Thoracic aorta (tissue), 2 donors: ENCODE measurements around the gene CD160. TPM values are rescaled to one million over a fixed set of nuclear protein-coding genes. Genes with fewer than 3 reads are reported as not detected.
"Not testable (repeated sequence)": the region's sequence is repeated elsewhere in the genome, so short reads cannot be mapped to it uniquely, and the experiment has no call there.

Experiments used
- ATAC-seq: fragments of 150-250 bp; one replicate; pipeline ENCODE4 v1.8.0; 2017; ENCODE audit warnings: low read depth; ENCODE audit not compliant: insufficient number of reproducible peaks, low FRiP score
- DNase-seq: peaks from one replicate; pipeline ENCODE4 v3.0.0-alpha.2; 2020; ENCODE audit warnings: low spot score
- H3K27ac ChIP-seq, 2 donors: fragments of 200-600 bp; sonication (generic); 1 replicate in 1 of 2; 2 replicates in 1 of 2; pipeline ENCODE4 v1.5.1; 2016; ENCODE audit warnings: mild to moderate bottlenecking in 2 of 2, moderate library complexity in 2 of 2
- H3K27me3 ChIP-seq: fragments of 200-600 bp; sonication (generic); replicated peaks from 2 replicates; pipeline ENCODE4 v1.6.0; 2016; ENCODE audit warnings: mild to moderate bottlenecking; ENCODE audit not compliant: insufficient read depth
- H3K36me3 ChIP-seq: fragments of 200-600 bp; sonication (generic); one replicate; pipeline ENCODE4 v1.5.1; 2016
- H3K4me1 ChIP-seq, 2 donors: fragments of 200-600 bp; sonication (generic); 1 replicate in 1 of 2; 2 replicates in 1 of 2; pipeline versions ENCODE4 v1.5.1 to v1.6.0; 2016; ENCODE audit warnings: low read depth in 2 of 2, mild to moderate bottlenecking in 1 of 2; ENCODE audit not compliant: control insufficient read depth in 1 of 2
- H3K4me3 ChIP-seq: fragments of 200-600 bp; sonication (generic); 2 replicates; pipeline ENCODE4 v1.5.1; 2016; ENCODE audit warnings: mild to moderate bottlenecking
- H3K9me3 ChIP-seq: fragments of 200-600 bp; sonication (generic); 2 replicates; pipeline ENCODE4 v1.5.1; 2016
- CTCF ChIP-seq: fragments of 200-600 bp; sonication (generic); IDR thresholded peaks from one replicate; pipeline ENCODE4 v1.5.1; 2019; ENCODE audit warnings: antibody characterized with exemption
- total RNA-seq, 2 donors: library from RNA; depleted of rRNA; stranded (reverse); fragments of >200 nt; gene quantifications; one replicate each; pipeline versions ENCODE4 v1.1.0 to v1.2.3, GENCODE V29; 2016

The CD160 gene
- under 1 TPM in 1 of 2 donors, not detected in 1; 0.28 TPM for total RNA-seq

GRCh38 chr1:145719230-145720079 lies at the start of gene CD160:
CD160 (plus strand) TSS chr1:145719499; CDS start chr1:145728328, 8,829 bp downstream.
- no peak within 1 kb of the TSS for H3K4me3 ChIP-seq
- TF ChIP-seq CTCF: no peak
- H3K9me3 ChIP-seq: no peaks in the 10 kb centered on the region
- H3K27ac ChIP-seq: no peak within 1 kb of the TSS
- H3K4me1 ChIP-seq: peaks cover 3 to 11% of the 10 kb centered on the region in 2 donors
- H3K36me3 ChIP-seq: no peaks in the 10 kb centered on the region
- no peak for DNase-seq
- ATAC-seq: no peak
- no peaks in the 10 kb centered on the region for H3K27me3 ChIP-seq

GRCh38 chr1:145670995-145671745 lies 48.1 kb upstream of the CD160 start:
- ATAC-seq, H3K4me3 ChIP-seq, H3K9me3 ChIP-seq, H3K27me3 ChIP-seq, H3K4me1 ChIP-seq, H3K27ac ChIP-seq, H3K36me3 ChIP-seq, DNase-seq: not testable (repeated sequence)

- not testable (repeated sequence) for H3K4me1 ChIP-seq, H3K9me3 ChIP-seq, H3K36me3 ChIP-seq, H3K27ac ChIP-seq, H3K4me3 ChIP-seq, ATAC-seq, H3K27me3 ChIP-seq, DNase-seq
These were observed 46.1 kb upstream of the CD160 start for GRCh38 chr1:145673217-145673616.

- not testable (repeated sequence) for H3K4me3 ChIP-seq, H3K9me3 ChIP-seq, ATAC-seq, DNase-seq, H3K27ac ChIP-seq, H3K36me3 ChIP-seq, H3K27me3 ChIP-seq, H3K4me1 ChIP-seq
These were observed 34.4 kb upstream of the CD160 start for GRCh38 chr1:145684858-145685257.

GRCh38 chr1:145686078-145686477 lies 33.2 kb upstream of the CD160 start:
- H3K36me3 ChIP-seq, ATAC-seq, H3K27me3 ChIP-seq, H3K27ac ChIP-seq, H3K9me3 ChIP-seq, H3K4me1 ChIP-seq, H3K4me3 ChIP-seq, DNase-seq: not testable (repeated sequence)

GRCh38 chr1:145688328-145688727 lies 31.0 kb upstream of the CD160 start:
- no peak for TF ChIP-seq CTCF
- no peak overlapping the region for H3K4me3 ChIP-seq
- no peaks in the 10 kb centered on the region for H3K9me3 ChIP-seq
- H3K36me3 ChIP-seq: no peaks in the 10 kb centered on the region
- H3K27me3 ChIP-seq: no peaks in the 10 kb centered on the region
- no peaks in the 10 kb centered on the region for H3K4me1 ChIP-seq
- no peak for DNase-seq
- H3K27ac ChIP-seq: no peak overlapping the region
- no peak for ATAC-seq

GRCh38 chr1:145688924-145689323 lies 30.4 kb upstream of the CD160 start:
- DNase-seq (no peak), ATAC-seq (no peak)
- Histone ChIP-seq H3K27ac (no peak overlapping the region), H3K4me1 (no peaks in the 10 kb centered on the region), H3K9me3 (no peaks in the 10 kb centered on the region), H3K27me3 (no peaks in the 10 kb centered on the region), H3K4me3 (no peak overlapping the region), H3K36me3 (no peaks in the 10 kb centered on the region)
- TF ChIP-seq CTCF: no peak
